Panc1 (cell line): Measurements from ENCODE around the gene BCL2L12. TPM values are rescaled to one million over a fixed set of nuclear protein-coding genes. Genes with fewer than 3 reads are reported as not detected.
"Not testable (repeated sequence)": the region's sequence is repeated elsewhere in the genome, so short reads cannot be mapped to it uniquely, and the experiment has no call there.

ENCODE experiments used
- ATAC-seq: fragments of 200-7000 bp; cut with Tn5 transposase; 2 replicates; pipeline ENCODE4 v1.9.1; 2020; ENCODE audit warnings: mild to moderate bottlenecking, moderate library complexity
- BruUV-seq: library from RNA; stranded (reverse); fragments of 400-500 nt; replicated peaks from 2 replicates; lab custom pipeline; 2021; lab: Mats Ljungman, UMichigan
- CTCF ChIA-PET: fragments of 300-600 bp; sonication (Branson Sonifier 250); formaldehyde crosslinking; loops from one replicate; lab custom pipeline; 2022; ENCODE audit warnings: antibody characterized with exemption; lab: Charles Lee
- POLR2A ChIA-PET: fragments of 300-600 bp; sonication (Branson Sonifier 250); formaldehyde crosslinking; loops from one replicate; lab custom pipeline; 2022; ENCODE audit warnings: antibody characterized with exemption; lab: Charles Lee
- DNase-seq: peaks from one replicate; pipeline ENCODE4 v3.0.0-alpha.2; 2010; ENCODE audit warnings: low read depth, low spot score
- H3K27ac ChIP-seq: 2 replicates; pipeline ENCODE4 v1.5.1; 2011; ENCODE audit warnings: mild to moderate bottlenecking, low read length, inconsistent platforms
- H3K27me3 ChIP-seq: fragments of 200-500 bp; sonication (Bioruptor generic); 2 replicates; pipeline ENCODE4 v1.6.0; 2014; ENCODE audit warnings: low read length, inconsistent platforms; ENCODE audit not compliant: control insufficient read depth, insufficient read depth
- H3K36me3 ChIP-seq: fragments of 200-500 bp; sonication (Bioruptor generic); 2 replicates; pipeline ENCODE4 v1.5.1; 2014; ENCODE audit warnings: inconsistent platforms, mild to moderate bottlenecking, low read length, moderate library complexity; ENCODE audit not compliant: control insufficient read depth, insufficient read depth
- H3K4me1 ChIP-seq: 2 replicates; pipeline ENCODE4 v1.5.1; 2011; ENCODE audit warnings: inconsistent platforms, mild to moderate bottlenecking, low read length, moderate library complexity; ENCODE audit not compliant: control insufficient read depth, insufficient read depth
- H3K4me3 ChIP-seq, 2 experiments: 2 replicates each; pipeline ENCODE4 v1.5.1; 2011 to 2012; ENCODE audit warnings: low read depth in 2 of 2, low read length in 2 of 2, mild to moderate bottlenecking in 2 of 2, inconsistent platforms in 1 of 2, moderate library complexity in 1 of 2
- H3K9me3 ChIP-seq: fragments of 200-500 bp; sonication (Bioruptor generic); 2 replicates; pipeline ENCODE4 v1.5.1; 2014; ENCODE audit warnings: low read depth, mild to moderate bottlenecking, inconsistent platforms, low read length, moderate library complexity; ENCODE audit not compliant: control insufficient read depth, insufficient read depth
- POLR2AphosphoS5 ChIP-seq: IDR thresholded peaks from 2 replicates; pipeline ENCODE4 v1.6.1; 2012; ENCODE audit warnings: mild to moderate bottlenecking, low read depth, low read length, moderate library complexity
- SIN3A ChIP-seq: IDR thresholded peaks from 2 replicates; pipeline ENCODE4 v1.6.1; 2012; ENCODE audit warnings: low read depth, mild to moderate bottlenecking, low read length, moderate library complexity, borderline replicate concordance; ENCODE audit not compliant: insufficient read depth
- TCF7L2 ChIP-seq: IDR thresholded peaks from 2 replicates; pipeline ENCODE4 v1.6.1; 2011; ENCODE audit warnings: mild to moderate bottlenecking, low read depth, low read length, inconsistent platforms
- in situ Hi-C: cut with HindIII; loops from 2 replicates; pipeline ENCODE4 v1.10.0; 2016; ENCODE audit warnings: low sequenced_read_pairs, low pct_unique_long_range_greater_than_20kb
- intact Hi-C: fragments of 100-400 bp; cut with micrococcal nuclease; formaldehyde crosslinking; loops from one replicate; pipeline ENCODE4 v1.10.0; 2022; ENCODE audit not compliant: unreplicated experiment
- total RNA-seq: library from RNA; stranded (reverse); gene quantifications from one replicate; pipeline ENCODE4 v1.2.1, GENCODE V29; 2021; ENCODE audit not compliant: unreplicated experiment
- TF ChIP-seq, protein P1 (sequence below): fragments of 450-650 bp; IDR thresholded peaks from 2 replicates; pipeline ENCODE4 v1.5.1; 2017; ENCODE audit warnings: mild to moderate bottlenecking
- TF ChIP-seq, protein P2 (sequence below), 2 experiments: IDR thresholded peaks; 2 replicates each; pipeline ENCODE4 v1.6.1; 2011 to 2012; ENCODE audit warnings: low read depth in 2 of 2, control low read depth in 1 of 2, low read length in 1 of 2, mild to moderate bottlenecking in 1 of 2, moderate library complexity in 1 of 2; ENCODE audit not compliant: insufficient read depth in 1 of 2

Gene BCL2L12
- total RNA-seq, 1 experiment from 2014 or later = 69.6 TPM

DNA sequence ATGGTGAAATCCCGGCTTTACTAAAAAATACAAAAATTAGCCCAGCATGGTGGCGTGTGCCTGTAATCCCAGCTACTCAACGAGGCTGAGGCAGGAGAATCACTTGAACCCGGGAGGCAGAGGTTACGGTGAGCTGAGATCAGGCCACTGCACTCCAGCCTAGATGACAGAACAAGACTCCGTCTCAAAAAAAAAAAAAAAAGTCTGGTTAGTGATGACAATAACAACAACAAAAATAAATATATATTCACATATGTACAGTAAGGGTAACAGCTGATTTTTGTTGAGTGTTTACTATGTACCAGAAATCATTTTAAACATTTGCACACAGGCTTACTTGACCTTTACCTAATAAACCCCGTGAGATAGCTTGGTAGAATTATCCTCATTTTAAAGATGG is 48.8 kb upstream of the BCL2L12 start:
- ChIA-PET CTCF (no interaction called here), POLR2A (no interaction called here)
- DNase-seq = no peak
- Histone ChIP-seq H3K36me3 (no peaks in the 10 kb centered on the region), H3K4me3 (no peak overlapping the region), H3K4me1 (peaks cover 7% of the 10 kb centered on the region), H3K9me3 (no peaks in the 10 kb centered on the region), H3K27me3 (no peaks in the 10 kb centered on the region), H3K27ac (no peak overlapping the region)
- in situ Hi-C loops = no loop called here
- no TSS peak for BruUV-seq
- intact Hi-C loops = no loop called here
- TF ChIP-seq, protein P1, sequence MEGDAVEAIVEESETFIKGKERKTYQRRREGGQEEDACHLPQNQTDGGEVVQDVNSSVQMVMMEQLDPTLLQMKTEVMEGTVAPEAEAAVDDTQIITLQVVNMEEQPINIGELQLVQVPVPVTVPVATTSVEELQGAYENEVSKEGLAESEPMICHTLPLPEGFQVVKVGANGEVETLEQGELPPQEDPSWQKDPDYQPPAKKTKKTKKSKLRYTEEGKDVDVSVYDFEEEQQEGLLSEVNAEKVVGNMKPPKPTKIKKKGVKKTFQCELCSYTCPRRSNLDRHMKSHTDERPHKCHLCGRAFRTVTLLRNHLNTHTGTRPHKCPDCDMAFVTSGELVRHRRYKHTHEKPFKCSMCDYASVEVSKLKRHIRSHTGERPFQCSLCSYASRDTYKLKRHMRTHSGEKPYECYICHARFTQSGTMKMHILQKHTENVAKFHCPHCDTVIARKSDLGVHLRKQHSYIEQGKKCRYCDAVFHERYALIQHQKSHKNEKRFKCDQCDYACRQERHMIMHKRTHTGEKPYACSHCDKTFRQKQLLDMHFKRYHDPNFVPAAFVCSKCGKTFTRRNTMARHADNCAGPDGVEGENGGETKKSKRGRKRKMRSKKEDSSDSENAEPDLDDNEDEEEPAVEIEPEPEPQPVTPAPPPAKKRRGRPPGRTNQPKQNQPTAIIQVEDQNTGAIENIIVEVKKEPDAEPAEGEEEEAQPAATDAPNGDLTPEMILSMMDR = no peak
- TF ChIP-seq POLR2AphosphoS5 (no peak), TCF7L2 (no peak), SIN3A (no peak)
- TF ChIP-seq, protein P2, sequence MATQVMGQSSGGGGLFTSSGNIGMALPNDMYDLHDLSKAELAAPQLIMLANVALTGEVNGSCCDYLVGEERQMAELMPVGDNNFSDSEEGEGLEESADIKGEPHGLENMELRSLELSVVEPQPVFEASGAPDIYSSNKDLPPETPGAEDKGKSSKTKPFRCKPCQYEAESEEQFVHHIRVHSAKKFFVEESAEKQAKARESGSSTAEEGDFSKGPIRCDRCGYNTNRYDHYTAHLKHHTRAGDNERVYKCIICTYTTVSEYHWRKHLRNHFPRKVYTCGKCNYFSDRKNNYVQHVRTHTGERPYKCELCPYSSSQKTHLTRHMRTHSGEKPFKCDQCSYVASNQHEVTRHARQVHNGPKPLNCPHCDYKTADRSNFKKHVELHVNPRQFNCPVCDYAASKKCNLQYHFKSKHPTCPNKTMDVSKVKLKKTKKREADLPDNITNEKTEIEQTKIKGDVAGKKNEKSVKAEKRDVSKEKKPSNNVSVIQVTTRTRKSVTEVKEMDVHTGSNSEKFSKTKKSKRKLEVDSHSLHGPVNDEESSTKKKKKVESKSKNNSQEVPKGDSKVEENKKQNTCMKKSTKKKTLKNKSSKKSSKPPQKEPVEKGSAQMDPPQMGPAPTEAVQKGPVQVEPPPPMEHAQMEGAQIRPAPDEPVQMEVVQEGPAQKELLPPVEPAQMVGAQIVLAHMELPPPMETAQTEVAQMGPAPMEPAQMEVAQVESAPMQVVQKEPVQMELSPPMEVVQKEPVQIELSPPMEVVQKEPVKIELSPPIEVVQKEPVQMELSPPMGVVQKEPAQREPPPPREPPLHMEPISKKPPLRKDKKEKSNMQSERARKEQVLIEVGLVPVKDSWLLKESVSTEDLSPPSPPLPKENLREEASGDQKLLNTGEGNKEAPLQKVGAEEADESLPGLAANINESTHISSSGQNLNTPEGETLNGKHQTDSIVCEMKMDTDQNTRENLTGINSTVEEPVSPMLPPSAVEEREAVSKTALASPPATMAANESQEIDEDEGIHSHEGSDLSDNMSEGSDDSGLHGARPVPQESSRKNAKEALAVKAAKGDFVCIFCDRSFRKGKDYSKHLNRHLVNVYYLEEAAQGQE (IDR thresholded peaks at IDR 0.05; ENCODE audit: insufficient read depth in 1 of 2, low read depth in 2 of 2, low read length in 1 of 2) = no peak
- ATAC-seq = no peak

DNA sequence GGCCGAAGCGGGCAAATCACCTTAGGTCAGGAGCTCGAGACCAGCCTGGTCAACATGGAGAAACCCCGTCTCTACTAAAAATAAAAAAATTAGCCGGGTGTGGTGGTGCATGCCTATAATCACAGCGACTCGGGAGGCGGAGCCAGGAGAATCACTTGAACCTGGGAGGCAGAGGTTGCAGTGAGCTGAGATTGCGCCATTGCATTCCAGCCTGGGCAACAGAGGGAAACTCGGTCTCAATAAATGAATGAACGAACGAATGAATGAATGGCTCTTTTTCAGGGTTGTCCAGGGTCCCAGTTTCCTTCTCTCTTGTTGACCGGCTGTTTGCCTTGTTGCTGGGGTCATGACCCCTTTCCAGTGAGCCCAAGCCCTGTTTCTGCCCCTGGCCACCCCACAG is 47.9 kb upstream of the BCL2L12 start:
- BruUV-seq, DNase-seq, ATAC-seq, in situ Hi-C loops, H3K36me3 ChIP-seq, H3K4me1 ChIP-seq, H3K27ac ChIP-seq, H3K9me3 ChIP-seq, intact Hi-C loops, H3K27me3 ChIP-seq, H3K4me3 ChIP-seq: not testable (repeated sequence)
- POLR2A ChIA-PET = interaction anchor here (0.5 kb wide), 1 partner anchor 88 kb away, joined by 4 read pairs; no protein-coding TSS in a partner anchor
- CTCF ChIA-PET = interaction anchor here (0.6 kb wide), 1 partner anchor 22 kb away, joined by 4 read pairs; the partner anchor contains the start of gene RRAS

DNA sequence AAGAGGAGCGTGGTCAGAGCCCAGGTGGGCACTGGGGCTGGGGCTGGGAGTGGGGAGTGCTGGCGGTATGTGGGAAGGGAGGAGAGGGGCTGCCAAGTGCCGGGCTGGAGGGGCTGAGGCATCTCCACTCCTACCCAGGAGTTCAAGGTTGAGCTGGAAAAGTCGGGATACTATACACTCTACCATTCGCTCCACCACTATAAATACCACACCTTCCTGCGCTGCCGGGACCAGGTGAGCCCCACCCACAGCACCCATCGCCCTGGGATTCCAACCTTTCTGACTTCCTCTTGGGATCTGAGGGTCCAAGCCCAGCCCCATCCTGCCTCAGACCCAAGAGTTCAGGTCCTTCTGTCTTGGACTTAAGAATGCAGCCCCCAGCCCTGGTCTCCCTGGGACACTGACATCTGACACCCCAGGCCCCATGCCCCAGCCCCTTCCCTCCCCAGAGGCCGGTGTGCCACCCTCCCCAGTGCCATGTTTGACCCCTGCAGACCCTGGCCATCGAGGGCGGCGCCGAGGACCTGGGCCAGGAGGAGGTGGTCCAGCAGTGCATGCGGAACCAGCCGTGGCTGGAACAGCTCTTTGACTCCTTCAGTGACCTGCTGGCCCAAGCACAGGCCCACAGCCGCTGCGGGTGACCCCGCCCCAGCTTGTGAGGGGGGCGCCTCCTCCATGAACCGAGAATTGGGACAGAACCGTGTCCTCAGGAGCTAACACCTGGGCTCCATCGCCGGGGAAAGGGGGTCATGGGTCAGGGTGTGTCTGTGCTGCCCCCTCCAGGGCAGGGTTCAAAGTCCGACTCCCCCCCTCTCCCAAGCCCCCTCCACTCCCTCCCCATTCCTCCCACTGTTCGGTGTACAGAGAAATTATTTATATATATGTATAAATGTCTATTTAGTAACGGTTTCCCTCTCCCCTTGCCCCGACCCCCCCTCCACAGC is 40.5 kb upstream of the BCL2L12 start:
- BruUV-seq = no TSS peak
- intact Hi-C loops = no loop called here
- TF ChIP-seq TCF7L2 (no peak), SIN3A (no peak)
- ATAC-seq = peak; percentile 66; the same call in 1 of the 2 replicates
- CTCF ChIA-PET = no interaction called here
- Histone ChIP-seq H3K9me3 (no peaks in the 10 kb centered on the region), H3K4me3 (no peak overlapping the region), H3K36me3 (no peaks in the 10 kb centered on the region), H3K27ac (no peak overlapping the region), H3K4me1 (no peaks in the 10 kb centered on the region), H3K27me3 (no peaks in the 10 kb centered on the region)
- no peak for DNase-seq
- in situ Hi-C loops = no loop called here
- POLR2A ChIA-PET = no interaction called here
